HepG2 (cell line): Measurements from ENCODE around the gene PPIG. TPM values are rescaled to one million over a fixed set of nuclear protein-coding genes. Genes with fewer than 3 reads are reported as not detected.

Source experiments
- ATAC-seq: fragments of 200-7000 bp; cut with Tn5 transposase; 3 replicates; pipeline ENCODE4 v1.9.1; 2020; ENCODE audit warnings: mild to moderate bottlenecking, moderate library complexity
- BruUV-seq: library from RNA; stranded (reverse); fragments of 400-500 nt; replicated peaks from 2 replicates; lab custom pipeline; 2021; lab: Mats Ljungman, UMichigan
- CTCF ChIA-PET: fragments of 300-600 bp; formaldehyde crosslinking; extraction: SDS; loops from one replicate; lab custom pipeline; 2021; ENCODE audit warnings: low total read pairs, inconsistent platforms, low intra/inter-chr PET ratio; lab: Yijun Ruan, JAX
- POLR2A ChIA-PET: fragments of 350-600 bp; sonication (Branson Sonifier 250); formaldehyde crosslinking; loops from one replicate; lab custom pipeline; 2020; ENCODE audit warnings: antibody characterized with exemption, inconsistent platforms; lab: Yijun Ruan, JAX
- DNase-seq: peaks from one replicate; pipeline ENCODE4 v3.0.0-alpha.2; 2015; ENCODE audit warnings: low spot score
- FAIRE-seq: peaks from 3 replicates; lab custom pipeline; 2011; peaks lifted over from hg19 to GRCh38; lab: Jason Lieb, UNC
- H2AFZ ChIP-seq: one replicate; pipeline ENCODE4 v1.6.1; 2011; ENCODE audit warnings: low read length, inconsistent platforms
- H3K27ac ChIP-seq: fragments of 300-600 bp; 3 replicates; pipeline ENCODE4 v1.8.0; 2011; ENCODE audit warnings: mixed run types, mild to moderate bottlenecking, mixed read lengths, low read length, inconsistent platforms; ENCODE audit not compliant: insufficient read depth; ENCODE audit errors: extremely low read length
- H3K27me3 ChIP-seq, 2 experiments: fragments of 200-600 bp in 1 of 2; 2 replicates in 1 of 2; 3 replicates in 1 of 2; pipeline versions ENCODE4 v1.6.0 to v1.8.0; 2011; ENCODE audit warnings: low read length in 2 of 2, mild to moderate bottlenecking in 2 of 2, moderate library complexity in 2 of 2, inconsistent platforms in 1 of 2; ENCODE audit not compliant: insufficient read depth in 2 of 2, control insufficient read depth in 1 of 2
- H3K36me3 ChIP-seq, 2 experiments: fragments of 200-600 bp in 1 of 2; replicated peaks in 1 of 2; 2 replicates in 1 of 2; 3 replicates in 1 of 2; pipeline versions ENCODE4 v1.5.1 to v1.8.0; 2011; ENCODE audit warnings: low read length in 2 of 2, inconsistent platforms in 1 of 2; ENCODE audit not compliant: insufficient read depth in 2 of 2, control insufficient read depth in 1 of 2
- H3K4me1 ChIP-seq: 2 replicates; pipeline ENCODE4 v1.5.1; 2012; ENCODE audit warnings: low read length, inconsistent platforms; ENCODE audit not compliant: insufficient read depth
- H3K4me2 ChIP-seq: 2 replicates; pipeline ENCODE4 v1.6.0; 2011; ENCODE audit warnings: low read depth, low read length, inconsistent platforms
- H3K4me3 ChIP-seq, 3 experiments: fragments of 200-600 bp in 1 of 3; sonication (generic), shearing (Covaris generic) in 1 of 3; replicated peaks in 1 of 3; 2 replicates each; pipeline ENCODE4 v1.5.1; 2011 to 2016; ENCODE audit warnings: low read length in 3 of 3, inconsistent platforms in 2 of 3, low read depth in 2 of 3, mild to moderate bottlenecking in 2 of 3, control low read depth in 1 of 3, mixed read lengths in 1 of 3; ENCODE audit not compliant: insufficient read depth in 1 of 3
- H3K79me2 ChIP-seq: one replicate; pipeline ENCODE4 v1.6.1; 2011; ENCODE audit warnings: low read length, inconsistent platforms; ENCODE audit not compliant: insufficient read depth
- H3K9ac ChIP-seq: 2 replicates; pipeline ENCODE4 v1.6.0; 2011; ENCODE audit warnings: mild to moderate bottlenecking, low read depth, low read length, inconsistent platforms; ENCODE audit not compliant: insufficient read depth
- H3K9me3 ChIP-seq: 2 replicates; pipeline ENCODE4 v1.5.1; 2012; ENCODE audit warnings: mild to moderate bottlenecking, low read length
- H4K20me1 ChIP-seq: 2 replicates; pipeline ENCODE4 v1.6.0; 2011; ENCODE audit warnings: inconsistent platforms, mild to moderate bottlenecking, low read length, moderate library complexity; ENCODE audit not compliant: insufficient read depth
- ARID2 ChIP-seq: sonication (generic); formaldehyde crosslinking; IDR thresholded peaks from 2 replicates; pipeline ENCODE4 v1.8.1; 2022; ENCODE audit warnings: mild to moderate bottlenecking, missing genetic modification reagents, borderline replicate concordance
- BRD4 ChIP-seq: sonication (generic); formaldehyde crosslinking; IDR thresholded peaks from 2 replicates; pipeline ENCODE4 v1.4.0; 2020; ENCODE audit warnings: missing genetic modification reagents
- CEBPG ChIP-seq: IDR thresholded peaks from 2 replicates; pipeline ENCODE4 v1.6.1; 2016
- CENPX ChIP-seq: sonication (generic); formaldehyde crosslinking; IDR thresholded peaks from 2 replicates; pipeline ENCODE4 v1.9.0; 2021; ENCODE audit warnings: mild to moderate bottlenecking, missing genetic modification reagents, moderate library complexity
- ELF3 ChIP-seq: IDR thresholded peaks from 2 replicates; pipeline ENCODE4 v1.6.1; 2016; ENCODE audit warnings: missing genetic modification reagents, missing compliant biosample characterization
- GFI1 ChIP-seq: sonication (generic); formaldehyde crosslinking; IDR thresholded peaks from 2 replicates; pipeline ENCODE4 v1.5.0; 2020; ENCODE audit warnings: missing genetic modification reagents, mild to moderate bottlenecking, borderline replicate concordance
- HNRNPH1 ChIP-seq: fragments of 200-400 bp; formaldehyde crosslinking; optimal IDR thresholded peaks from 2 replicates; pipeline ENCODE3; 2017; ENCODE audit warnings: mild to moderate bottlenecking, low read depth, low read length
- POGK ChIP-seq: sonication (generic); formaldehyde crosslinking; conservative IDR thresholded peaks from 2 replicates; pipeline ENCODE4 v1.8.0; 2022; ENCODE audit warnings: mild to moderate bottlenecking, moderate library complexity, missing genetic modification reagents
- SNAPC2 ChIP-seq: sonication (generic); formaldehyde crosslinking; IDR thresholded peaks from 2 replicates; pipeline ENCODE4 v1.8.1; 2022; ENCODE audit warnings: mild to moderate bottlenecking, missing genetic modification reagents
- SNRNP70 ChIP-seq: fragments of 200-400 bp; formaldehyde crosslinking; IDR thresholded peaks from 2 replicates; pipeline ENCODE4 v1.6.1; 2017; ENCODE audit warnings: mild to moderate bottlenecking, low read depth, low read length, moderate library complexity
- TMF1 ChIP-seq: sonication (generic); formaldehyde crosslinking; IDR thresholded peaks from 2 replicates; pipeline ENCODE4 v1.8.1; 2022; ENCODE audit warnings: low read depth, missing genetic modification reagents
- ZNF24 ChIP-seq: fragments of 450-650 bp; IDR thresholded peaks from 2 replicates; pipeline ENCODE4 v1.6.1; 2017; ENCODE audit warnings: antibody characterized with exemption, mild to moderate bottlenecking
- ZNF292 ChIP-seq: sonication (generic); formaldehyde crosslinking; IDR thresholded peaks from 2 replicates; pipeline ENCODE4 v1.8.1; 2022; ENCODE audit warnings: mild to moderate bottlenecking, low read depth, missing genetic modification reagents, borderline replicate concordance
- ZNF30 ChIP-seq: sonication (generic); formaldehyde crosslinking; IDR thresholded peaks from 2 replicates; pipeline ENCODE4 v1.5.0; 2020; ENCODE audit warnings: mild to moderate bottlenecking, missing genetic modification reagents
- ZNF335 ChIP-seq: sonication (generic); formaldehyde crosslinking; IDR thresholded peaks from 2 replicates; pipeline ENCODE4 v1.4.0; 2020; ENCODE audit warnings: missing genetic modification reagents
- WGBS: methylation state at CpG from one replicate; pipeline ENCODE4 v1.1.6; 2017; ENCODE audit warnings: low lambda C conversion rate; 5-methylcytosine and 5-hydroxymethylcytosine counted together
- in situ Hi-C: cut with HindIII; loops from 2 replicates; pipeline ENCODE4 v1.10.0; 2017; ENCODE audit warnings: low pct_unique_long_range_greater_than_20kb; ENCODE audit not compliant: extremely low pct_ligation_motif_present
- intact Hi-C: fragments of 100-400 bp; cut with micrococcal nuclease; formaldehyde crosslinking; loops from one replicate; pipeline ENCODE4 v1.10.0; 2022; ENCODE audit not compliant: unreplicated experiment
- polyA plus RNA-seq, 8 experiments: library from polyadenylated mRNA; depleted of rRNA in 3 of 8; stranded (reverse) in 7 of 8; unstranded in 1 of 8; fragments of >200 nt; fragmentation: Illumina TruSeq in 4 of 8; extraction: Trizol in 4 of 8; gene quantifications; 2 replicates each; pipeline versions ENCODE4 v1.2.1 to v1.2.3, GENCODE V29; 2011 to 2016; ENCODE audit warnings: low read depth in 4 of 8, missing spikeins in 1 of 8, mixed read lengths in 1 of 8; ENCODE audit not compliant: insufficient read depth in 1 of 8
- total RNA-seq, 5 experiments: library from RNA; depleted of rRNA; stranded (reverse); fragments of >200 nt; fragmentation: Illumina TruSeq; extraction: Trizol; gene quantifications; 2 replicates each; pipeline ENCODE4 v1.2.3, GENCODE V29; 2016; ENCODE audit warnings: low read depth in 1 of 5
- TF ChIP-seq, protein P1 (sequence below): sonication (generic); formaldehyde crosslinking; IDR thresholded peaks from 2 replicates; pipeline ENCODE4 v1.5.1; 2020; ENCODE audit warnings: missing genetic modification reagents, mild to moderate bottlenecking, borderline replicate concordance

Gene PPIG
- total and polyA plus RNA-seq, 2 of the 13 experiments (the other 11 are each of a cell fraction or from before 2014, with no cell fraction given), result 31.3 to 81.0 TPM

GRCh38 chr2:169676850-169677249 lies 92.7 kb downstream of the PPIG start:
- TF ChIP-seq GFI1, result no peak
- no peak for TF ChIP-seq BRD4 (CRISPR knock-in tag)
- TF ChIP-seq SNAPC2 (CRISPR knock-in tag), result no peak
- TF ChIP-seq ZNF24, result no peak
- TF ChIP-seq ELF3 (CRISPR knock-in tag), result no peak
- TF ChIP-seq POGK (CRISPR knock-in tag), result no peak
- TF ChIP-seq ZNF335 (CRISPR knock-in tag), result no peak
- no peak for TF ChIP-seq CEBPG (CRISPR knock-in tag)
- TF ChIP-seq CENPX (CRISPR knock-in tag), result no peak
- TF ChIP-seq SNRNP70, result no peak
- TF ChIP-seq ARID2 (CRISPR knock-in tag), result no peak
- TF ChIP-seq, protein P1, sequence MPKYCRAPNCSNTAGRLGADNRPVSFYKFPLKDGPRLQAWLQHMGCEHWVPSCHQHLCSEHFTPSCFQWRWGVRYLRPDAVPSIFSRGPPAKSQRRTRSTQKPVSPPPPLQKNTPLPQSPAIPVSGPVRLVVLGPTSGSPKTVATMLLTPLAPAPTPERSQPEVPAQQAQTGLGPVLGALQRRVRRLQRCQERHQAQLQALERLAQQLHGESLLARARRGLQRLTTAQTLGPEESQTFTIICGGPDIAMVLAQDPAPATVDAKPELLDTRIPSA (CRISPR knock-in tag), result no peak
- TF ChIP-seq ZNF30 (CRISPR knock-in tag), result no peak
- no peak for TF ChIP-seq ZNF292
- TF ChIP-seq HNRNPH1, result no peak
- TF ChIP-seq TMF1, result no peak
- TF ChIP-seq, all 625 proteins: peak for 0
- no peaks in the 10 kb centered on the region for H3K79me2 ChIP-seq
- H3K4me1 ChIP-seq, result peaks cover 18% of the 10 kb centered on the region
- H3K27ac ChIP-seq, result no peak overlapping the region
- DNase-seq (no peak), ATAC-seq (no peak), FAIRE-seq (no peak)
- no peak overlapping the region for H3K9ac ChIP-seq
- H2AFZ ChIP-seq, result peak overlapping the region; percentile 70
- WGBS, result 78% methylated on average over 6 of the region's 6 CpGs
- H3K36me3 ChIP-seq, result no peaks in the 10 kb centered on the region
- intact Hi-C loops, result loop anchor here (1.0 to 2.0 kb wide), 2 partner anchors 149 to 224 kb away; no protein-coding TSS in a partner anchor
- H3K4me3 ChIP-seq, result no peak overlapping the region
- H4K20me1 ChIP-seq, result no peaks in the 10 kb centered on the region
- in situ Hi-C loops, result loop anchor here (10.0 kb wide), 1 partner anchor 152 kb away; no protein-coding TSS in a partner anchor
- no TSS peak for BruUV-seq
- ChIA-PET CTCF (interaction anchor here (1.4 kb wide), 1 partner anchor 149 kb away, joined by 10 read pairs; no protein-coding TSS in a partner anchor), POLR2A (no interaction called here)
- H3K27me3 ChIP-seq, result no peaks in the 10 kb centered on the region
- no peaks in the 10 kb centered on the region for H3K9me3 ChIP-seq
- peak overlapping the region; percentile 28; the same call in 1 of the 2 replicates for H3K4me2 ChIP-seq
